Trophoblast cell (in vitro differentiated cells and primary cell): ENCODE results near the gene ORAI1.
"Not testable (repeated sequence)": the region's sequence is repeated elsewhere in the genome, so short reads cannot be mapped to it uniquely, and the experiment has no call there.

Experiments used
- DNase-seq, 2 donors: peaks; one replicate each; pipeline ENCODE4 v3.0.0-alpha.2; 2016
- H2AFZ ChIP-seq: 2 replicates; pipeline ENCODE4 v1.6.1; 2013; ENCODE audit warnings: low read length, moderate library complexity, mild to moderate bottlenecking; ENCODE audit not compliant: insufficient read depth, poor library complexity
- H2AK5ac ChIP-seq: 2 replicates; pipeline ENCODE4 v1.6.1; 2013; ENCODE audit warnings: mild to moderate bottlenecking, low read length
- H2BK120ac ChIP-seq: 2 replicates; pipeline ENCODE4 v1.6.1; 2013; ENCODE audit warnings: low read length, mild to moderate bottlenecking, moderate library complexity; ENCODE audit not compliant: insufficient read depth, poor library complexity
- H2BK12ac ChIP-seq: 2 replicates; pipeline ENCODE4 v1.6.1; 2013; ENCODE audit warnings: mild to moderate bottlenecking, low read length, moderate library complexity
- H2BK5ac ChIP-seq: 2 replicates; pipeline ENCODE4 v1.6.1; 2013; ENCODE audit warnings: low read length, low read depth, moderate library complexity, mild to moderate bottlenecking; ENCODE audit not compliant: poor library complexity
- H3K14ac ChIP-seq: 2 replicates; pipeline ENCODE4 v1.6.1; 2013; ENCODE audit warnings: mild to moderate bottlenecking, low read length
- H3K18ac ChIP-seq: 2 replicates; pipeline ENCODE4 v1.6.1; 2013; ENCODE audit warnings: mild to moderate bottlenecking, low read length
- H3K23ac ChIP-seq: 2 replicates; pipeline ENCODE4 v1.6.1; 2013; ENCODE audit warnings: low read length
- H3K27ac ChIP-seq: 2 replicates; pipeline ENCODE4 v1.5.1; 2013; ENCODE audit warnings: low read depth, mild to moderate bottlenecking, inconsistent platforms, low read length, moderate library complexity
- H3K27me3 ChIP-seq: 2 replicates; pipeline ENCODE4 v1.6.1; 2013; ENCODE audit warnings: inconsistent platforms, mild to moderate bottlenecking, low read length, moderate library complexity; ENCODE audit not compliant: insufficient read depth
- H3K36me3 ChIP-seq, 2 experiments: 1 replicate in 1 of 2; 2 replicates in 1 of 2; pipeline ENCODE4 v1.6.1; 2013; ENCODE audit warnings: low read length in 2 of 2, mild to moderate bottlenecking in 2 of 2, moderate library complexity in 1 of 2; ENCODE audit not compliant: insufficient read depth in 2 of 2, control insufficient read depth in 1 of 2
- H3K4ac ChIP-seq: 2 replicates; pipeline ENCODE4 v1.6.1; 2013; ENCODE audit warnings: low read depth, mild to moderate bottlenecking, low read length, moderate library complexity
- H3K4me1 ChIP-seq, 2 experiments: 1 replicate in 1 of 2; 2 replicates in 1 of 2; pipeline ENCODE4 v1.6.1; 2013; ENCODE audit warnings: low read length in 2 of 2, mild to moderate bottlenecking in 2 of 2, moderate library complexity in 1 of 2; ENCODE audit not compliant: insufficient read depth in 2 of 2, control insufficient read depth in 1 of 2
- H3K4me2 ChIP-seq: 2 replicates; pipeline ENCODE4 v1.6.1; 2013; ENCODE audit warnings: inconsistent platforms, mild to moderate bottlenecking, low read length, moderate library complexity
- H3K4me3 ChIP-seq: 2 replicates; pipeline ENCODE4 v1.5.1; 2013; ENCODE audit warnings: mild to moderate bottlenecking, low read depth, low read length, inconsistent platforms
- H3K79me1 ChIP-seq: one replicate; pipeline ENCODE4 v1.6.1; 2013; ENCODE audit warnings: low read length
- H3K79me2 ChIP-seq: 2 replicates; pipeline ENCODE4 v1.6.1; 2013; ENCODE audit warnings: low read length, mild to moderate bottlenecking; ENCODE audit not compliant: control insufficient read depth, insufficient read depth, poor library complexity
- H3K9ac ChIP-seq: 2 replicates; pipeline ENCODE4 v1.6.1; 2013; ENCODE audit warnings: mild to moderate bottlenecking, low read length
- H3K9me3 ChIP-seq: 2 replicates; pipeline ENCODE4 v1.6.1; 2013; ENCODE audit warnings: low read depth, mild to moderate bottlenecking, control low read depth, inconsistent platforms, low read length; ENCODE audit not compliant: insufficient read depth
- H4K12ac ChIP-seq: 2 replicates; pipeline ENCODE4 v1.6.1; 2013; ENCODE audit warnings: low read depth, mild to moderate bottlenecking, low read length, moderate library complexity
- H4K8ac ChIP-seq: 2 replicates; pipeline ENCODE4 v1.6.1; 2013; ENCODE audit warnings: low read depth, mild to moderate bottlenecking, low read length, moderate library complexity
- H4K91ac ChIP-seq: one replicate; pipeline ENCODE4 v1.6.1; 2013; ENCODE audit warnings: low read depth, mild to moderate bottlenecking, low read length, moderate library complexity
- WGBS: extraction: QIAGEN DNeasy Blood & Tissue Kit; methylation state at CpG from one replicate; pipeline ENCODE4 v1.1.7; 2013; ENCODE audit warnings: missing lambda C conversion rate; ENCODE audit not compliant: insufficient read length, insufficient coverage; ENCODE audit errors: extremely low coverage; 5-methylcytosine and 5-hydroxymethylcytosine counted together

ORAI1 gene

GRCh38 chr12:121657305-121658008 is 31.1 kb downstream of the ORAI1 start:
- no peak overlapping the region for H2BK120ac ChIP-seq
- H2BK12ac ChIP-seq = no peak overlapping the region
- no peak overlapping the region for H3K4me2 ChIP-seq
- no peaks in the 10 kb centered on the region for H3K9me3 ChIP-seq
- no CpG with 5 or more reads among the region's 18 CpGs for WGBS
- peaks cover 4% of the 10 kb centered on the region for H3K79me1 ChIP-seq
- H3K27ac ChIP-seq = no peak overlapping the region
- H2AK5ac ChIP-seq = no peak overlapping the region
- H3K4me3 ChIP-seq = no peak overlapping the region
- H3K18ac ChIP-seq = no peak overlapping the region
- H3K23ac ChIP-seq = no peak overlapping the region
- no peak overlapping the region for H2AFZ ChIP-seq
- no peak overlapping the region for H4K8ac ChIP-seq
- no peak overlapping the region for H3K14ac ChIP-seq
- no peak overlapping the region for H2BK5ac ChIP-seq
- no peaks in the 10 kb centered on the region for H3K36me3 ChIP-seq
- peaks cover 9 to 11% of the 10 kb centered on the region in 2 experiments for H3K4me1 ChIP-seq
- no peak for DNase-seq
- H3K9ac ChIP-seq = no peak overlapping the region
- no peaks in the 10 kb centered on the region for H3K79me2 ChIP-seq
- no peak overlapping the region for H4K12ac ChIP-seq
- H4K91ac ChIP-seq = no peak overlapping the region
- no peaks in the 10 kb centered on the region for H3K27me3 ChIP-seq
- H3K4ac ChIP-seq = no peak overlapping the region

GRCh38 chr12:121661353-121662105 is 35.2 kb downstream of the ORAI1 start:
- H3K27me3 ChIP-seq, H2BK5ac ChIP-seq, H3K79me2 ChIP-seq, H3K9ac ChIP-seq, H3K36me3 ChIP-seq, H3K9me3 ChIP-seq, H3K4ac ChIP-seq, H4K12ac ChIP-seq, H3K27ac ChIP-seq, H4K91ac ChIP-seq, H2AFZ ChIP-seq, H3K23ac ChIP-seq, H4K8ac ChIP-seq, H3K79me1 ChIP-seq, H2AK5ac ChIP-seq, H3K14ac ChIP-seq, H2BK12ac ChIP-seq, DNase-seq, H3K18ac ChIP-seq, H3K4me3 ChIP-seq, H2BK120ac ChIP-seq, H3K4me2 ChIP-seq: not testable (repeated sequence)
- peaks cover 9 to 11% of the 10 kb centered on the region in 2 experiments for H3K4me1 ChIP-seq
- WGBS = no CpG with 5 or more reads among the region's 11 CpGs

GRCh38 chr12:121663610-121663929 is 37.2 kb downstream of the ORAI1 start:
- no peak overlapping the region for H4K91ac ChIP-seq
- H3K36me3 ChIP-seq = no peaks in the 10 kb centered on the region
- H3K27ac ChIP-seq = no peak overlapping the region
- DNase-seq = no peak
- H2AFZ ChIP-seq = no peak overlapping the region
- H3K4me3 ChIP-seq = no peak overlapping the region
- H3K9ac ChIP-seq = no peak overlapping the region
- H3K9me3 ChIP-seq = no peaks in the 10 kb centered on the region
- no peak overlapping the region for H2BK5ac ChIP-seq
- no peaks in the 10 kb centered on the region for H3K27me3 ChIP-seq
- no peak overlapping the region for H3K4ac ChIP-seq
- H4K12ac ChIP-seq = no peak overlapping the region
- no peak overlapping the region for H3K14ac ChIP-seq
- no peak overlapping the region for H2AK5ac ChIP-seq
- peaks cover 7 to 10% of the 10 kb centered on the region in 2 experiments for H3K4me1 ChIP-seq
- no peaks in the 10 kb centered on the region for H3K79me2 ChIP-seq
- no CpG with 5 or more reads among the region's 3 CpGs for WGBS
- no peak overlapping the region for H4K8ac ChIP-seq
- H2BK120ac ChIP-seq = no peak overlapping the region
- H3K18ac ChIP-seq = no peak overlapping the region
- H3K79me1 ChIP-seq = peaks cover 3% of the 10 kb centered on the region
- H2BK12ac ChIP-seq = no peak overlapping the region
- H3K4me2 ChIP-seq = no peak overlapping the region
- H3K23ac ChIP-seq = no peak overlapping the region

- H3K18ac ChIP-seq, H3K36me3 ChIP-seq, H2BK120ac ChIP-seq, H3K4me1 ChIP-seq, H3K9ac ChIP-seq, H4K8ac ChIP-seq, H3K79me1 ChIP-seq, H3K23ac ChIP-seq, H2BK12ac ChIP-seq, H3K4me3 ChIP-seq, H3K4me2 ChIP-seq, H3K4ac ChIP-seq, H3K9me3 ChIP-seq, DNase-seq, H3K27ac ChIP-seq, H2AFZ ChIP-seq, H4K12ac ChIP-seq, H2AK5ac ChIP-seq, H3K79me2 ChIP-seq, H3K27me3 ChIP-seq, H4K91ac ChIP-seq, H2BK5ac ChIP-seq, H3K14ac ChIP-seq: not testable (repeated sequence)
- no CpG with 5 or more reads among the region's 6 CpGs for WGBS
Measured at GRCh38 chr12:121666829-121667228, 40.5 kb downstream of the ORAI1 start.
